SK-N-MC (cell line): ENCODE results near the gene SLC9A9.
A peak's percentile ranks its signal among the peaks of the same experiment; 100 is the strongest.

ENCODE experiments used
- EZH2 ChIP-seq: fragments of 200-600 bp; sonication (generic); IDR thresholded peaks from one replicate; pipeline ENCODE4 v1.6.1; 2017; ENCODE audit warnings: antibody characterized with exemption
- POLR2AphosphoS5 ChIP-seq: IDR thresholded peaks from 2 replicates; pipeline ENCODE4 v1.6.1; 2012; ENCODE audit warnings: mild to moderate bottlenecking, low read depth, low read length, borderline replicate concordance

DNA sequence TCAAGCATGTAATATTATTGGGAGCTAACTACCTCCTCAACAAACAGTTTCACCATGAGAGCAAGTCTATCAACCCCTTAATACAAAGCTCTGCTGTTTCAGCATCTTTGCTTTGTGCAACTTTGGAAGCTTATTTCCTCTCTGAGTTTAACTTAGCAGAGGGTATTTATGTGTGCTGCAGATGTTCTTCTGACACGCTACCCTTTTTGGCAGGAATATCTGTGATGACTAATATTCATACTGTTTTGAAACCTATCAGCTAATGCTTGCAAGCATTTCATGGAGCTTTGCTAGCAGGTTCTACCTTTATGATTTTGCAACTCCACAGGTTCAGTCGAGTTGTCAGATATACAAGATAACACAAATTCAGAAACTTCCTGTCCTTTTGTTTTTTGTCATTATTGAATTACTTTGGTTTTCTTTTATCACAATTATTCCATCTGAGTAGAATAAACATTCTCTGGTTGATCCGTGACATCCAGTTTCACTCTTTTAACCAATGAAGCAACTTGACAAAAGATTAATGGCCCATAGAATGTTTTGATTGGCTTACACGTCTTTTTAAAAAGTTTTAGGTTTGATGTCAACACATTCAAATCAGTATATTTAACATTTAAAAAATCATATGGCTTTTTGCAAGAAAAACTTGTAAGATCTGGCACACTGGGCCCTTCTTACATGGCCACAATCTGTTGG, 1.7 kb upstream of the SLC9A9 start:
- no peak for TF ChIP-seq EZH2
- peak; percentile 33; the same call in 1 of the 2 replicates for TF ChIP-seq POLR2AphosphoS5
